HG03457 (cell line): ENCODE data around the gene ARL3.

Source experiments
- ATAC-seq: cut with Tn5 transposase; IDR thresholded peaks from one replicate; pipeline ENCODE4 v1.9.1; 2021; ENCODE audit warnings: moderate number of reproducible peaks; ENCODE audit not compliant: unreplicated experiment

ARL3 gene

GRCh38 chr10:102653060-102653459, 61.1 kb downstream of the ARL3 start:
- no peak for ATAC-seq

GRCh38 chr10:102652170-102652916, 61.9 kb downstream of the ARL3 start:
- no peak for ATAC-seq

GRCh38 chr10:102651455-102652169, 62.6 kb downstream of the ARL3 start:
- no peak for ATAC-seq

- ATAC-seq: no peak
These were observed 63.3 kb downstream of the ARL3 start for GRCh38 chr10:102650655-102651454.

GRCh38 chr10:102649797-102650654, 64.2 kb downstream of the ARL3 start:
- no peak for ATAC-seq

GRCh38 chr10:102648889-102649796, 65.1 kb downstream of the ARL3 start:
- ATAC-seq: no peak

- no peak for ATAC-seq
These were observed 65.8 kb downstream of the ARL3 start for GRCh38 chr10:102648269-102648888.

GRCh38 chr10:102647443-102648268, 66.5 kb downstream of the ARL3 start:
- ATAC-seq: no peak

- no peak for ATAC-seq
These were observed 67.4 kb downstream of the ARL3 start for GRCh38 chr10:102646610-102647442.

- peak; percentile 25 for ATAC-seq
These were observed 68.2 kb downstream of the ARL3 start for GRCh38 chr10:102645741-102646609.

GRCh38 chr10:102645388-102645740, 68.8 kb downstream of the ARL3 start:
- ATAC-seq: no peak

- ATAC-seq: no peak
These were observed 69.4 kb downstream of the ARL3 start for GRCh38 chr10:102644646-102645387.

GRCh38 chr10:102644066-102644645, 70.0 kb downstream of the ARL3 start, which contains the start of gene TRIM8:
TRIM8 (plus strand) TSS chr10:102644479; CDS start chr10:102644618, 139 bp downstream.
- no peak for ATAC-seq

- ATAC-seq: no peak
These were observed 70.7 kb downstream of the ARL3 start for GRCh38 chr10:102643336-102644065.
